ENCODE data around the gene COLEC11. TPM values are rescaled to one million over a fixed set of nuclear protein-coding genes. Genes with fewer than 3 reads are reported as not detected.
"Not testable (repeated sequence)": the region's sequence is repeated elsewhere in the genome, so short reads cannot be mapped to it uniquely, and the experiment has no call there.

COLEC11 gene
- total and polyA plus RNA-seq, 2 experiments from 2014 or later: 21.5 to 22.6 TPM

GRCh38 chr2:3608373-3609278 is 13.7 kb downstream of the COLEC11 start:
- H4K20me1 ChIP-seq (ENCODE audit: insufficient read depth, poor library complexity, severe bottlenecking): no peaks in the 10 kb centered on the region
- H3K27ac ChIP-seq: no peak overlapping the region
- H3K27me3 ChIP-seq: no peaks in the 10 kb centered on the region
- no peak for TF ChIP-seq CTCF (IDR thresholded peaks at IDR 0.05; ENCODE audit: poor library complexity)
- no peak for TF ChIP-seq EZH2 (IDR thresholded peaks at IDR 0.05; ENCODE audit: borderline replicate concordance)
- no peak for TF ChIP-seq EZH2phosphoT487 (IDR thresholded peaks at IDR 0.05; ENCODE audit: low read depth, severe bottlenecking, unreplicated experiment)
- H3K36me3 ChIP-seq (replicated peaks; ENCODE audit: insufficient read depth, low read depth): no peaks in the 10 kb centered on the region
- 87% methylated on average over 19 of the region's 19 CpGs for WGBS (ENCODE audit: low lambda C conversion rate, missing lambda C conversion rate)
- no peaks in the 10 kb centered on the region for H3K9me2 ChIP-seq (replicated peaks; ENCODE audit: insufficient read depth)
- no peak overlapping the region for H3K4me3 ChIP-seq
- no peak overlapping the region for H2AFZ ChIP-seq
- no peaks in the 10 kb centered on the region for H3K9me3 ChIP-seq (ENCODE audit: low read depth)
- no peaks in the 10 kb centered on the region for H3K79me2 ChIP-seq
- H3K4me2 ChIP-seq: no peak overlapping the region
- no peak for DNase-seq (ENCODE audit: low spot score)
- no peaks in the 10 kb centered on the region for H3K4me1 ChIP-seq (ENCODE audit: insufficient read depth)

GRCh38 chr2:3609279-3609673 is 14.4 kb downstream of the COLEC11 start:
- not testable (repeated sequence) for H3K9me3 ChIP-seq (ENCODE audit: low read depth); H3K27me3 ChIP-seq; H3K9me2 ChIP-seq (replicated peaks; ENCODE audit: insufficient read depth); H3K4me2 ChIP-seq; H3K27ac ChIP-seq; H4K20me1 ChIP-seq (ENCODE audit: insufficient read depth, poor library complexity, severe bottlenecking); DNase-seq (ENCODE audit: low spot score); H3K4me3 ChIP-seq; H3K36me3 ChIP-seq (replicated peaks; ENCODE audit: insufficient read depth, low read depth); H3K79me2 ChIP-seq; H3K4me1 ChIP-seq (ENCODE audit: insufficient read depth); H2AFZ ChIP-seq
- 84% methylated on average over 4 of the region's 4 CpGs for WGBS (ENCODE audit: low lambda C conversion rate, missing lambda C conversion rate)

GRCh38 chr2:3610415-3610814 is 15.5 kb downstream of the COLEC11 start:
- TF ChIP-seq EZH2 (IDR thresholded peaks at IDR 0.05; ENCODE audit: borderline replicate concordance): no peak
- TF ChIP-seq EZH2phosphoT487 (IDR thresholded peaks at IDR 0.05; ENCODE audit: low read depth, severe bottlenecking, unreplicated experiment): no peak
- TF ChIP-seq CTCF (IDR thresholded peaks at IDR 0.05; ENCODE audit: poor library complexity): no peak
- Histone ChIP-seq H3K9me3 (ENCODE audit: low read depth) (no peaks in the 10 kb centered on the region), H3K4me2 (no peak overlapping the region), H3K27me3 (no peaks in the 10 kb centered on the region), H3K36me3 (replicated peaks; ENCODE audit: insufficient read depth, low read depth) (no peaks in the 10 kb centered on the region), H3K9me2 (replicated peaks; ENCODE audit: insufficient read depth) (no peaks in the 10 kb centered on the region), H3K79me2 (no peaks in the 10 kb centered on the region), H2AFZ (no peak overlapping the region), H3K4me1 (ENCODE audit: insufficient read depth) (no peaks in the 10 kb centered on the region), H3K4me3 (no peak overlapping the region), H3K27ac (no peak overlapping the region), H4K20me1 (ENCODE audit: insufficient read depth, poor library complexity, severe bottlenecking) (no peaks in the 10 kb centered on the region)
- DNase-seq (ENCODE audit: low spot score): no peak
- WGBS (ENCODE audit: low lambda C conversion rate, missing lambda C conversion rate): 91% methylated on average over 9 of the region's 9 CpGs

GRCh38 chr2:3610881-3611505 is 16.1 kb downstream of the COLEC11 start:
- WGBS (ENCODE audit: low lambda C conversion rate, missing lambda C conversion rate): 80% methylated on average over 23 of the region's 23 CpGs
- Histone ChIP-seq H3K4me1 (ENCODE audit: insufficient read depth) (no peaks in the 10 kb centered on the region), H3K27me3 (no peaks in the 10 kb centered on the region), H3K79me2 (no peaks in the 10 kb centered on the region), H3K4me2 (no peak overlapping the region), H3K4me3 (no peak overlapping the region), H3K9me2 (replicated peaks; ENCODE audit: insufficient read depth) (no peaks in the 10 kb centered on the region), H3K36me3 (replicated peaks; ENCODE audit: insufficient read depth, low read depth) (no peaks in the 10 kb centered on the region), H2AFZ (no peak overlapping the region), H3K27ac (no peak overlapping the region), H3K9me3 (ENCODE audit: low read depth) (no peaks in the 10 kb centered on the region), H4K20me1 (ENCODE audit: insufficient read depth, poor library complexity, severe bottlenecking) (no peaks in the 10 kb centered on the region)
- DNase-seq (ENCODE audit: low spot score): peak; percentile 2
- TF ChIP-seq EZH2 (IDR thresholded peaks at IDR 0.05; ENCODE audit: borderline replicate concordance) (no peak), CTCF (IDR thresholded peaks at IDR 0.05; ENCODE audit: poor library complexity) (no peak), EZH2phosphoT487 (IDR thresholded peaks at IDR 0.05; ENCODE audit: low read depth, severe bottlenecking, unreplicated experiment) (no peak)

All from hepatocyte (in vitro differentiated cells).